SK-MEL-5 (cell line): ENCODE data around the gene GSAP. TPM values are rescaled to one million over a fixed set of nuclear protein-coding genes. Genes with fewer than 3 reads are reported as not detected.
A peak's percentile ranks its signal among the peaks of the same experiment; 100 is the strongest.

Source experiments
- DNase-seq: peaks from one replicate; pipeline ENCODE4 v3.0.0-alpha.2; 2016; ENCODE audit warnings: low read depth, low spot score
- in situ Hi-C: cut with HindIII; loops from 2 replicates; pipeline ENCODE4 v1.10.0; 2016; ENCODE audit warnings: low sequenced_read_pairs, high pct_unique_total_duplicates, low pct_unique_long_range_greater_than_20kb
- total RNA-seq: library from RNA; depleted of rRNA; stranded (reverse); fragments of >200 nt; shearing (Covaris generic); gene quantifications from 2 replicates; pipeline ENCODE4 v1.2.3, GENCODE V29; 2014

The GSAP gene
- total RNA-seq, 1 experiment from 2014 or later = 11.1 TPM

- DNase-seq = peak; percentile 79
- in situ Hi-C loops = no loop called here
Observed at GRCh38 chr7:77388055-77388641, 28.0 kb downstream of the GSAP start.

- in situ Hi-C loops = no loop called here
- DNase-seq = no peak
Observed at GRCh38 chr7:77386165-77386822, 29.9 kb downstream of the GSAP start.

GRCh38 chr7:77383333-77383740 is 32.8 kb downstream of the GSAP start:
- DNase-seq = peak; percentile 23
- in situ Hi-C loops = no loop called here

DNA sequence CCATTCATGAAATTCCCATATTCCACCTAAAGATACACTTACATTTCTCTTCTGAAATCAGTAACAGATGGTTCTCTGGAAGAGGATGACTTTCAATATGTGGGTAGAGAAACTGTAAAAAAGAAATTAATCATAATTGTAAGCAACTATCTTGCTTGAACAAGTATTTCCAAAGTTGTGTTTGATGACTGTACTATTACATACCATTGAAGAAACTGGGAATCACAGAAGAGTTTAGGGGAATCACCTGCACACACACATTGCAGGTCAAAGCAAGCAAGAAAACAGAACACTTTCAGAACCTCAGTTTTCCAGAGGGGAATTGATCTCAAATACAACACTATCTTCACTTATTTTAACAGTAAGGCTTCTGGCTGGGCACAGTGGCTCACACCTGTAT is 33.6 kb downstream of the GSAP start:
- in situ Hi-C loops = no loop called here
- no peak for DNase-seq

- in situ Hi-C loops = no loop called here
- no peak for DNase-seq
Observed at GRCh38 chr7:77378584-77378983, 37.6 kb downstream of the GSAP start.

DNA sequence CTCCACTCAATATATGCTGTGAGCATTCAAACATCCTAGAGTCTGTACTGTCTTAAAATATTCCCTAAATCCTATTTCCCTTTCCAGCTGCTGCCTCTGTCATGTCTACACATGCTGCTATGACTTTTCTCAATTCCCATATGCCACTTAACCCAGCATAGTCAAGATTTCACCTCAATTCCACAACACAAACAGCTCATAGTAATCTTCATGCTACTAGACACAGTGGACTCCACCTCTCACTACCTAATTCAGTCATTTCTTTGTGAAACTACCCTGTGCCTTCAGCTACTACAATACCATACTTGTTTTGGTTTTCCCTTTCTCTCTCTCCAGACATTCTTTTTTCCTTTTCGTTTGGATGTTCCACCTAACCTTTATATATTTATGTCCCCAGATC is 45.5 kb downstream of the GSAP start:
- in situ Hi-C loops = no loop called here
- peak; percentile 28 for DNase-seq

- in situ Hi-C loops = no loop called here
- peak; percentile 70 for DNase-seq
Observed at GRCh38 chr7:77368974-77369373, 47.2 kb downstream of the GSAP start.

DNA sequence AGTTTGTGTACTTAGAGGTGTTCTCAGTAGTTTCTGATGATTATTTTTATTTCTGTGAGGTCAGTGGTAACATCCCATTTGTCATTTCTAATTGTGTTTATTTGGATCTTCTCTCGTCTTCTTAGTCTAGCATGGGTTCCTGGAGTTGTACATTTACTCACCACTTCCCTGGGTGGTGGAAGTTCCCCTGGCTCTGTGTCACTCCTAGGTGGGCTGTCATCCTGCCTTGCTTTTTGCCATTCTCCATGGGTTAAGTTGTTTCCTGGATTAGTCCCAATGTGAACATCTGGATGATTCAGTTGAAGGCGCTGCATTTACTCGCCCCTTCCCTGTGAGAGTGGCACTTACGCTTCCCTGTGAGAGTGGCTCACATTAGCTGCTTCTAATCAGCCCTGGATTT is 48.2 kb downstream of the GSAP start:
- in situ Hi-C loops = no loop called here
- no peak for DNase-seq

- in situ Hi-C loops = no loop called here
- DNase-seq = no peak
Observed at GRCh38 chr7:77362905-77363304, 53.2 kb downstream of the GSAP start.

GRCh38 chr7:77360969-77361368 is 55.2 kb downstream of the GSAP start:
- in situ Hi-C loops = no loop called here
- no peak for DNase-seq

- DNase-seq = no peak
- in situ Hi-C loops = no loop called here
Observed at GRCh38 chr7:77360104-77360503, 56.0 kb downstream of the GSAP start.

GRCh38 chr7:77359599-77359998 is 56.5 kb downstream of the GSAP start:
- no peak for DNase-seq
- in situ Hi-C loops = no loop called here

- no peak for DNase-seq
- in situ Hi-C loops = no loop called here
Observed at GRCh38 chr7:77354914-77355313, 61.2 kb downstream of the GSAP start.

DNA sequence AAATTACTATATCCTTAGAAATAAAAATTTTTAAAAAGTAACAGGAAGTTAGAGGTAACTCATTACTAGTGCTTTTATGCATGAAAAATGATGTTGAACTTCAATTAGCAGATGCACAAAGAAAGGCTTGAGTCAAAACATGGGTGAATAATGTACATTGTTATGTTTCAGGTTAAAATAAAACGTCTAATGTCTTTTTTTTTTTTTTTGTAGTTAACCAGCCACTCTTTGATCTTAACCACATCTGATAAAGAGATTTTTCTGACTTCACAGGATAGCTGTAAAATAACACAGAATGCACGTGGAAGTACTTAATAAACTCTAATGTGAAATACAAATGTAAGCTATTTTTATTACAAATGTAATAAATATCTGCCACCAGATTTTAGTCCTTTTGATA is 61.7 kb downstream of the GSAP start:
- DNase-seq = no peak
- in situ Hi-C loops = no loop called here

DNA sequence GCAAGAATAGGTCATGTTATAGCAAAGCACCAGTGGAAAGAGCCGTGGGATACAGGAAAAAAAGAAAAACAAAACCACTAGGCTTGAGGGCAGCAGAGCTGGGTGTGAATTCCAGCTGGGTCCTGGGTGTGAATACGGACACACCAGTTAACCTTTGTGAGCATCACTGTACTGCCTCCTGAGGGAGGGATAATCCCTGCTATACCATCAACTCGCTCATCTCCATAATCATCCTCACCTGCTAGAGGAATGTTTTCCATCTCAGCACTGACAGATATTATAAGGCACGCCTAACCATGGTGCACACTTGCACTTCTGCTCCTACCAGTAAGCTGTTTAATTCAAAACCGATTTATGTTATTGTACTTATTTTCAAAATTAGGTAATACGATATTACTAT is 62.2 kb downstream of the GSAP start:
- DNase-seq = no peak
- in situ Hi-C loops = no loop called here

- no peak for DNase-seq
- in situ Hi-C loops = no loop called here
Observed at GRCh38 chr7:77353407-77353721, 62.8 kb downstream of the GSAP start.

- no peak for DNase-seq
- in situ Hi-C loops = no loop called here
Observed at GRCh38 chr7:77352665-77353406, 63.3 kb downstream of the GSAP start.

DNA sequence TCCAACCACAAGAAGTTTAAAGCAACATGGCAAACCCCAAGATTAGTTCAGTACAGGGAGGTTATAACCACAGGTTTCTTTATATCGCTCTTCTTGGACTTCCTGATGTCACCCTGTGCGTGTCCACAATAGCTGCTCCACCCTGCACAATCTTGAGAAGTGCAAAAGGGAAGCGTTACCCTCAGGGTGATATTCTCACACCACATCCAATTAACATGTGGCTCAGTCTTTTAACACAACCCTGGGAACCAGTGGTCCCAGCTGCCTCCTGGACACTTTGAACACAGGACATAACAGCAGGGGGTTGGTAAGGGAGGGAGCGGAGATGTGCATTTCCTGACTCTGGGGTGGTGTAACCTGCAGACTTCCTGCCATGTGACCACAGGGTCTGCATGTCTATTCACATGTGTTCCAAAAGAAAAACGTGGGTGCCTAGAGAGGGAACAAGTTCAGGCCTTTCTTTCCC is 64.6 kb downstream of the GSAP start:
- in situ Hi-C loops = no loop called here
- no peak for DNase-seq

GRCh38 chr7:77349141-77349540 is 67.0 kb downstream of the GSAP start:
- in situ Hi-C loops = no loop called here

More at GRCh38 chr7:77349141-77349540, 67.0 kb downstream of the GSAP start:
- DNase-seq = no peak
